HEK293 (cell line): Measurements from ENCODE around the gene MACROD1.
A peak's percentile ranks its signal among the peaks of the same experiment; 100 is the strongest.

ENCODE experiments used
- CTCF ChIA-PET: fragments of 350-600 bp; formaldehyde crosslinking; extraction: SDS; loops from one replicate; lab custom pipeline; 2021; ENCODE audit warnings: antibody characterized with exemption; lab: Yijun Ruan, JAX
- POLR2A ChIA-PET: fragments of 300-600 bp; formaldehyde crosslinking; extraction: SDS; loops from one replicate; lab custom pipeline; 2020; ENCODE audit warnings: antibody characterized with exemption, inconsistent platforms; lab: Yijun Ruan, JAX
- H3K27ac ChIP-seq: fragments of 200-500 bp; sonication (Bioruptor generic); 2 replicates; pipeline ENCODE4 v1.5.1; 2014; ENCODE audit warnings: low read depth, low read length, control low read depth, inconsistent platforms; ENCODE audit errors: extremely low read depth
- H3K36me3 ChIP-seq, 2 experiments: fragments of 200-500 bp in 1 of 2; sonication (Bioruptor generic) in 1 of 2; 1 replicate in 1 of 2; 2 replicates in 1 of 2; pipeline ENCODE4 v1.5.1; 2014 to 2017; ENCODE audit warnings: inconsistent platforms in 2 of 2, low read length in 2 of 2; ENCODE audit not compliant: control insufficient read depth in 2 of 2, insufficient read depth in 1 of 2
- H3K4me1 ChIP-seq: fragments of 200-500 bp; sonication (Bioruptor generic); 2 replicates; pipeline ENCODE4 v1.5.1; 2014; ENCODE audit warnings: mild to moderate bottlenecking, low read length, inconsistent platforms; ENCODE audit not compliant: control insufficient read depth, insufficient read depth
- H3K4me3 ChIP-seq: 2 replicates; pipeline ENCODE4 v1.5.1; 2011; ENCODE audit warnings: low read depth, mild to moderate bottlenecking, control low read depth, low read length, moderate library complexity
- H3K9me3 ChIP-seq: fragments of 200-500 bp; sonication (Bioruptor generic); 2 replicates; pipeline ENCODE4 v1.5.1; 2014; ENCODE audit warnings: low read depth, low read length, inconsistent platforms; ENCODE audit not compliant: control insufficient read depth, insufficient read depth
- GLI2 ChIP-seq: fragments of 450-650 bp; formaldehyde crosslinking; IDR thresholded peaks from 2 replicates; pipeline ENCODE4; 2017; ENCODE audit warnings: missing biosample characterization, missing genetic modification characterization, low read depth, borderline replicate concordance
- GLI4 ChIP-seq: fragments of 450-650 bp; formaldehyde crosslinking; IDR thresholded peaks from 2 replicates; pipeline ENCODE4 v1.5.1; 2016; ENCODE audit warnings: missing biosample characterization, missing genetic modification characterization
- HOXD13 ChIP-seq: sonication (generic); formaldehyde crosslinking; IDR thresholded peaks from 2 replicates; pipeline ENCODE4 v1.8.0; 2022; ENCODE audit warnings: missing genetic modification reagents, borderline replicate concordance
- RBAK ChIP-seq: fragments of 450-650 bp; formaldehyde crosslinking; IDR thresholded peaks from 2 replicates; pipeline ENCODE4 v1.5.1; 2016; ENCODE audit warnings: missing biosample characterization, missing genetic modification characterization
- REPIN1 ChIP-seq: fragments of 450-650 bp; formaldehyde crosslinking; IDR thresholded peaks from 2 replicates; pipeline ENCODE4 v1.5.1; 2017; ENCODE audit warnings: missing biosample characterization, missing genetic modification characterization, low read depth
- SCRT2 ChIP-seq: fragments of 450-650 bp; formaldehyde crosslinking; IDR thresholded peaks from 2 replicates; pipeline ENCODE4 v1.5.1; 2016; ENCODE audit warnings: missing biosample characterization, missing genetic modification characterization
- TCF7L2 ChIP-seq: IDR thresholded peaks from 2 replicates; pipeline ENCODE4 v1.6.1; 2011; ENCODE audit warnings: low read depth, mild to moderate bottlenecking, inconsistent platforms, low read length, moderate library complexity, borderline replicate concordance
- YY1 ChIP-seq: fragments of 450-650 bp; formaldehyde crosslinking; IDR thresholded peaks from 2 replicates; pipeline ENCODE4 v1.5.1; 2018; ENCODE audit warnings: missing biosample characterization, missing genetic modification characterization
- ZFHX2 ChIP-seq: fragments of 450-650 bp; formaldehyde crosslinking; conservative IDR thresholded peaks from 2 replicates; pipeline ENCODE4 v1.5.1; 2016; ENCODE audit warnings: missing biosample characterization, missing genetic modification characterization
- ZIC2 ChIP-seq: fragments of 450-650 bp; formaldehyde crosslinking; IDR thresholded peaks from 2 replicates; pipeline ENCODE4 v1.5.1; 2016; ENCODE audit warnings: missing biosample characterization, missing genetic modification characterization
- ZNF211 ChIP-seq: fragments of 450-650 bp; formaldehyde crosslinking; IDR thresholded peaks from 2 replicates; pipeline ENCODE4 v1.5.1; 2016; ENCODE audit warnings: low read depth, missing biosample characterization, missing genetic modification characterization
- ZNF248 ChIP-seq: fragments of 450-650 bp; formaldehyde crosslinking; IDR thresholded peaks from 2 replicates; pipeline ENCODE4 v1.5.1; 2017; ENCODE audit warnings: missing biosample characterization, missing genetic modification characterization
- ZNF350 ChIP-seq: fragments of 450-650 bp; formaldehyde crosslinking; IDR thresholded peaks from 2 replicates; pipeline ENCODE4 v1.5.0; 2017; ENCODE audit warnings: missing biosample characterization, mild to moderate bottlenecking, missing genetic modification characterization
- ZNF48 ChIP-seq: fragments of 450-650 bp; formaldehyde crosslinking; IDR thresholded peaks from 2 replicates; pipeline ENCODE4 v1.5.1; 2016; ENCODE audit warnings: missing biosample characterization, missing genetic modification characterization
- ZNF555 ChIP-seq: fragments of 450-650 bp; formaldehyde crosslinking; conservative IDR thresholded peaks from 2 replicates; pipeline ENCODE4 v1.5.1; 2017; ENCODE audit warnings: missing biosample characterization, mild to moderate bottlenecking, missing genetic modification characterization, inconsistent platforms
- ZNF654 ChIP-seq: fragments of 450-650 bp; formaldehyde crosslinking; IDR thresholded peaks from 2 replicates; pipeline ENCODE4 v1.5.1; 2016; ENCODE audit warnings: low read depth, missing biosample characterization, missing genetic modification characterization
- ZNF76 ChIP-seq: fragments of 450-650 bp; formaldehyde crosslinking; IDR thresholded peaks from 2 replicates; pipeline ENCODE4; 2016; ENCODE audit warnings: low read depth, missing biosample characterization, missing genetic modification characterization, borderline replicate concordance
- TF ChIP-seq, protein P1 (sequence below): fragments of 450-650 bp; formaldehyde crosslinking; IDR thresholded peaks from 2 replicates; pipeline ENCODE4 v1.5.1; 2017; ENCODE audit warnings: missing biosample characterization, missing genetic modification characterization
- TF ChIP-seq, protein P2 (sequence below): fragments of 450-650 bp; formaldehyde crosslinking; conservative IDR thresholded peaks from 2 replicates; pipeline ENCODE4 v1.5.1; 2016; ENCODE audit warnings: low read depth, missing biosample characterization, missing genetic modification characterization
- TF ChIP-seq, protein P3 (sequence below): fragments of 450-650 bp; formaldehyde crosslinking; IDR thresholded peaks from 2 replicates; pipeline ENCODE4 v1.5.1; 2016; ENCODE audit warnings: missing biosample characterization, missing genetic modification characterization
- TF ChIP-seq, protein P4 (sequence below): fragments of 450-650 bp; formaldehyde crosslinking; IDR thresholded peaks from 2 replicates; pipeline ENCODE4 v1.5.1; 2016; ENCODE audit warnings: missing biosample characterization, missing genetic modification characterization, borderline replicate concordance

The MACROD1 gene

DNA sequence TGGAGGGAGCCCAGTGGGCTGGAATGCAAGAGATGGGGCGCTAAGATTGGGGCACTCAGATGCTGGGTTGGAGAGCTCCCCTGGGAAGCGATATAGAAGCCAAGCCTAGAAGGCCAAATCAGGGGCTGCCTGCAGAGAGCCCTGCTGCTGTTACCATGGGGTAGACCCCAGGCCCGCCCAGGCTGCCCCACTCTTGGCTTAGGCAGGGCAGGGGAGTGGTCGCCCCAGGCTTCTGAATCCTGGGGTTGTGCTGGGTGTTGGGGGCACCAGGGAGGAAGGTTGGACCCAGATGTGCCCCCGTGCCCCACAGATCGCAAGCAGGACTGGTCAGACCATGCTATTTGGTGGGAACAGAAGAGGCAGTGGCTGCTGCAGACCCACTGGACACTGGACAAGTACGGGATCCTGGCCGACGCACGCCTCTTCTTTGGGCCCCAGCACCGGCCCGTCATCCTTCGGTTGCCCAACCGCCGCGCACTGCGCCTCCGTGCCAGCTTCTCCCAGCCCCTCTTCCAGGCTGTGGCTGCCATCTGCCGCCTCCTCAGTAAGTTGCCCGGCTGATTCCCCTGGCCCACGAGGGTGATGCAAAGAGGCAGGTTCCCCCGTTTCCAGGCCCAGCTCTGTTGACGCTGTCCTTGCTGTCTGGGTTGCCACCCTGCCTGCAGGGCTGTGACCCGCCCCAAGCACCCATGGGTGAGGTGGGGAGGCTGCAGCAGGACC is 44.5 kb upstream of the MACROD1 start:
- ChIA-PET POLR2A (interaction anchor here (0.5 to 1.1 kb wide), 3 partner anchors 9 to 93 kb away, joined by 3 to 5 read pairs (median 4); no protein-coding TSS in a partner anchor), CTCF (interaction anchor here (0.7 to 1.2 kb wide), 2 partner anchors 90 to 1520 kb away, joined by 3 read pairs; partner anchors contain the start of gene CATSPERZ)
- H3K27ac ChIP-seq: no peak overlapping the region
- H3K4me3 ChIP-seq: no peak overlapping the region
- peaks cover 0 to 19% of the 10 kb centered on the region in 2 experiments; a peak in 1 of 3 replicates for H3K36me3 ChIP-seq
- H3K4me1 ChIP-seq: no peaks in the 10 kb centered on the region
- TF ChIP-seq REPIN1 (tag by site-specific recombination) (no peak), ZNF350 (no peak), ZNF555 (no peak), ZIC2 (tag by site-specific recombination) (peak; percentile 73), SCRT2 (no peak), GLI2 (tag by site-specific recombination) (no peak)
- TF ChIP-seq, protein P1, sequence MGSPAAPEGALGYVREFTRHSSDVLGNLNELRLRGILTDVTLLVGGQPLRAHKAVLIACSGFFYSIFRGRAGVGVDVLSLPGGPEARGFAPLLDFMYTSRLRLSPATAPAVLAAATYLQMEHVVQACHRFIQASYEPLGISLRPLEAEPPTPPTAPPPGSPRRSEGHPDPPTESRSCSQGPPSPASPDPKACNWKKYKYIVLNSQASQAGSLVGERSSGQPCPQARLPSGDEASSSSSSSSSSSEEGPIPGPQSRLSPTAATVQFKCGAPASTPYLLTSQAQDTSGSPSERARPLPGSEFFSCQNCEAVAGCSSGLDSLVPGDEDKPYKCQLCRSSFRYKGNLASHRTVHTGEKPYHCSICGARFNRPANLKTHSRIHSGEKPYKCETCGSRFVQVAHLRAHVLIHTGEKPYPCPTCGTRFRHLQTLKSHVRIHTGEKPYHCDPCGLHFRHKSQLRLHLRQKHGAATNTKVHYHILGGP (tag by site-specific recombination): no peak
- no peaks in the 10 kb centered on the region for H3K9me3 ChIP-seq

DNA sequence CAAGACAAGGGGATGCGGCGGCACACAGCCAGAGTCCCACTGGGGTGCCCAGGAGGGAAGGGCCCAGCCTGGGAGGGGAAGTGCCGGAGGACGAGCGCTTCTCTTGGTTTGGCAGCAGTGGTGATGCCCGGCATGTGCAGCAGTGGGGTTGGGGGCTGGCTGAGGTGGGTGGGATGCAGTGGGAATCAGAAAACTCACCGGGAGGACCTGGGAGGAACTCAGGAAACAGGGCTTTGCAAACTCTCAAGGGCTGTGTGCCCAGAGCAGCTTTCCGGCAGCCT is 43.6 kb upstream of the MACROD1 start:
- H3K4me1 ChIP-seq: 0 out of 2 replicates have a peak, but pooled peaks cover 2% of the 10 kb centered on the region
- TF ChIP-seq ZNF654: no peak
- ChIA-PET POLR2A (interaction anchor here (0.9 kb wide), 1 partner anchor 10 kb away, joined by 3 read pairs; no protein-coding TSS in a partner anchor), CTCF (interaction anchor here (0.7 kb wide), 1 partner anchor 1519 kb away, joined by 3 read pairs; no protein-coding TSS in a partner anchor)
- H3K36me3 ChIP-seq: peaks cover 0 to 27% of the 10 kb centered on the region in 2 experiments; a peak in 2 of 3 replicates
- no peaks in the 10 kb centered on the region for H3K9me3 ChIP-seq
- H3K4me3 ChIP-seq: no peak overlapping the region
- no peak overlapping the region for H3K27ac ChIP-seq

DNA sequence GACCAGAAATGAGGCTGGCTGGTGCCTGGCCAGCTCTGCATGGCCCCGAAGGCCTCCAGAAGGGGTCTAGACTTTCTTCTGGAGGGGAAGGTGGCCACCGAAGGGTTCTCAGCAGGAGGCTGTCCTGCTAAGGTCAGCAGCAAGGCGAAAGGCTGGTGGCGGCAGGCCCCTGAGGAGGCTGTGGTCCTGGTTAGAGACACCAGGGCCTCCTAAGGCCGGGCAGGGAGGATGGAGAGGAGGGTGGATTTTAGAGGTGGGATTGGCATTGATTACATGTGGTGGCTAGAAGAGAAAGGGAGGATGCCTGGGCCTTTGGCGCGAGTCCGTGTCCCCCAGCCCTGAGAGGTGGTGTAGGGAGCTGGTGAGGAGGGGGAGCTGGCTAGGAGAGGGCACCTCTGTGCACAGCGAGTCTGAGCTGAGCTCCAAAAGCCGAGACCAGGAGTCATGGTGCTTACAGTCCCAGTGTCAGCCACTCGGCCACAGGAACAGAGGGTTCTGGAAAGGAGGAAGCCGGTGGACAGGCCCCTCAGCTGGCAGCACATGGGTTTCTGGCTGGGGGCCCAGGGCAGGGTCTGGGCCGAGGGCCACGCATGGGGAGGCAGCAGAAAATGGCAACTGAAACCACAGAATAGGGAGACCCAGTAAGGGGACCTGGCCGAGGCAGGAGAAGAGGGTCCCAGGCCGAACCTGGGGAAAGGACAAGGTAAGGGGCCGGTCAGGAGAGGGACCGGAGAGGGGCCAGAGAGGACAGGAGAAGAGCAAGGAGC is 43.1 kb upstream of the MACROD1 start:
- Histone ChIP-seq H3K27ac (no peak overlapping the region), H3K4me3 (no peak overlapping the region), H3K4me1 (0 out of 2 replicates have a peak, but pooled peaks cover 6% of the 10 kb centered on the region), H3K9me3 (no peaks in the 10 kb centered on the region), H3K36me3 (peaks cover 0 to 32% of the 10 kb centered on the region in 2 experiments; a peak in 2 of 3 replicates)
- POLR2A ChIA-PET: interaction anchor here (0.9 to 1.5 kb wide), 2 partner anchors 11 to 17 kb away, joined by 3 to 5 read pairs; partner anchors contain the start of genes NUDT22 and TRPT1
- CTCF ChIA-PET: no interaction called here
- TF ChIP-seq GLI4 (tag by site-specific recombination) (no peak), TCF7L2 (no peak), ZNF248 (tag by site-specific recombination) (no peak), ZNF211 (tag by site-specific recombination) (no peak), ZNF76 (tag by site-specific recombination) (no peak), HOXD13 (CRISPR knock-in tag) (no peak), ZNF48 (tag by site-specific recombination) (no peak), RBAK (tag by site-specific recombination) (no peak), ZFHX2 (tag by site-specific recombination) (no peak), YY1 (tag by site-specific recombination) (no peak)
- TF ChIP-seq, protein P2, sequence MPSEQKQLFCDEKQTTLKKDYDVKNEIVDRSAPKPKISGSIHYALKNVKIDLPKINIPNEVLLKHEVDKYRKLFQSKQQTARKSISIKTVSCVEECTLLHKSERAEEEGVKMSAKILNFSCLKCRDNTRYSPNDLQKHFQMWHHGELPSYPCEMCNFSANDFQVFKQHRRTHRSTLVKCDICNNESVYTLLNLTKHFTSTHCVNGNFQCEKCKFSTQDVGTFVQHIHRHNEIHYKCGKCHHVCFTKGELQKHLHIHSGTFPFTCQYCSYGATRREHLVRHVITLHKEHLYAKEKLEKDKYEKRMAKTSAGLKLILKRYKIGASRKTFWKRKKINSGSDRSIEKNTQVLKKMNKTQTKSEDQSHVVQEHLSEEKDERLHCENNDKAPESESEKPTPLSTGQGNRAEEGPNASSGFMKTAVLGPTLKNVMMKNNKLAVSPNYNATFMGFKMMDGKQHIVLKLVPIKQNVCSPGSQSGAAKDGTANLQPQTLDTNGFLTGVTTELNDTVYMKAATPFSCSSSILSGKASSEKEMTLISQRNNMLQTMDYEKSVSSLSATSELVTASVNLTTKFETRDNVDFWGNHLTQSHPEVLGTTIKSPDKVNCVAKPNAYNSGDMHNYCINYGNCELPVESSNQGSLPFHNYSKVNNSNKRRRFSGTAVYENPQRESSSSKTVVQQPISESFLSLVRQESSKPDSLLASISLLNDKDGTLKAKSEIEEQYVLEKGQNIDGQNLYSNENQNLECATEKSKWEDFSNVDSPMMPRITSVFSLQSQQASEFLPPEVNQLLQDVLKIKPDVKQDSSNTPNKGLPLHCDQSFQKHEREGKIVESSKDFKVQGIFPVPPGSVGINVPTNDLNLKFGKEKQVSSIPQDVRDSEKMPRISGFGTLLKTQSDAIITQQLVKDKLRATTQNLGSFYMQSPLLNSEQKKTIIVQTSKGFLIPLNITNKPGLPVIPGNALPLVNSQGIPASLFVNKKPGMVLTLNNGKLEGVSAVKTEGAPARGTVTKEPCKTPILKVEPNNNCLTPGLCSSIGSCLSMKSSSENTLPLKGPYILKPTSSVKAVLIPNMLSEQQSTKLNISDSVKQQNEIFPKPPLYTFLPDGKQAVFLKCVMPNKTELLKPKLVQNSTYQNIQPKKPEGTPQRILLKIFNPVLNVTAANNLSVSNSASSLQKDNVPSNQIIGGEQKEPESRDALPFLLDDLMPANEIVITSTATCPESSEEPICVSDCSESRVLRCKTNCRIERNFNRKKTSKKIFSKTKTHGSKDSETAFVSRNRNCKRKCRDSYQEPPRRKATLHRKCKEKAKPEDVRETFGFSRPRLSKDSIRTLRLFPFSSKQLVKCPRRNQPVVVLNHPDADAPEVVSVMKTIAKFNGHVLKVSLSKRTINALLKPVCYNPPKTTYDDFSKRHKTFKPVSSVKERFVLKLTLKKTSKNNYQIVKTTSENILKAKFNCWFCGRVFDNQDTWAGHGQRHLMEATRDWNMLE: no peak
- TF ChIP-seq, protein P3, sequence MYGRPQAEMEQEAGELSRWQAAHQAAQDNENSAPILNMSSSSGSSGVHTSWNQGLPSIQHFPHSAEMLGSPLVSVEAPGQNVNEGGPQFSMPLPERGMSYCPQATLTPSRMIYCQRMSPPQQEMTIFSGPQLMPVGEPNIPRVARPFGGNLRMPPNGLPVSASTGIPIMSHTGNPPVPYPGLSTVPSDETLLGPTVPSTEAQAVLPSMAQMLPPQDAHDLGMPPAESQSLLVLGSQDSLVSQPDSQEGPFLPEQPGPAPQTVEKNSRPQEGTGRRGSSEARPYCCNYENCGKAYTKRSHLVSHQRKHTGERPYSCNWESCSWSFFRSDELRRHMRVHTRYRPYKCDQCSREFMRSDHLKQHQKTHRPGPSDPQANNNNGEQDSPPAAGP (tag by site-specific recombination): no peak
- TF ChIP-seq, protein P4, sequence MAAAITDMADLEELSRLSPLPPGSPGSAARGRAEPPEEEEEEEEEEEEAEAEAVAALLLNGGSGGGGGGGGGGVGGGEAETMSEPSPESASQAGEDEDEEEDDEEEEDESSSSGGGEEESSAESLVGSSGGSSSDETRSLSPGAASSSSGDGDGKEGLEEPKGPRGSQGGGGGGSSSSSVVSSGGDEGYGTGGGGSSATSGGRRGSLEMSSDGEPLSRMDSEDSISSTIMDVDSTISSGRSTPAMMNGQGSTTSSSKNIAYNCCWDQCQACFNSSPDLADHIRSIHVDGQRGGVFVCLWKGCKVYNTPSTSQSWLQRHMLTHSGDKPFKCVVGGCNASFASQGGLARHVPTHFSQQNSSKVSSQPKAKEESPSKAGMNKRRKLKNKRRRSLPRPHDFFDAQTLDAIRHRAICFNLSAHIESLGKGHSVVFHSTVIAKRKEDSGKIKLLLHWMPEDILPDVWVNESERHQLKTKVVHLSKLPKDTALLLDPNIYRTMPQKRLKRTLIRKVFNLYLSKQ (tag by site-specific recombination): no peak
